Measurements from ENCODE around the gene LBP.

DNA sequence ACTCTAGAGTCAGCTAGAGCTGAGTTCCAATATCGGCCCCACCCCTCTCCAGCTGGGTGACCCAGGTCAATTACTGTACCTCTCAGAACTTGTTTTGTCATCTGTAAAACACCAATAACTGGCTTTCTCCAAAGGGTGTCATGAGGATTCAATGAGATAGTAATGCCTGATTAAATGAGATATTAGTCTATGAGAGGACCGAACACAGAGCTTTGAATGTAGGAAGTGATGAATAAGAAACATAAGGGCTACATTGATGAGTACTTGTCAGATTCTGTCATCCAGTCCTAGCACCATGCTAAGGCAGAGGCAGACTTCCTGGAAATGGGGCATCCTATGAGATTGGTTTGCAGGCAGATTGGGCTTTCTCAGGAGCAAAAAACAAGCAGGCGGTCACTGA, 22.1 kb upstream of the LBP start:
- TF ChIP-seq TAF1 (IDR thresholded peaks at IDR 0.05; ENCODE audit: borderline replicate concordance, insufficient read depth, low read length) (no peak), SIN3A (IDR thresholded peaks at IDR 0.05; ENCODE audit: borderline replicate concordance, insufficient read depth, low read length) (peak; percentile 48; the same call in 1 of the 2 replicates), POLR2AphosphoS5 (IDR thresholded peaks at IDR 0.05; ENCODE audit: low read depth, low read length) (no peak; the same call in 1 of the 2 replicates), FOXP2 (optimal IDR thresholded peaks at IDR 0.05; ENCODE audit: borderline replicate concordance, extremely low read depth, extremely low read length, insufficient read depth) (no peak)
- TF ChIP-seq, protein P1, sequence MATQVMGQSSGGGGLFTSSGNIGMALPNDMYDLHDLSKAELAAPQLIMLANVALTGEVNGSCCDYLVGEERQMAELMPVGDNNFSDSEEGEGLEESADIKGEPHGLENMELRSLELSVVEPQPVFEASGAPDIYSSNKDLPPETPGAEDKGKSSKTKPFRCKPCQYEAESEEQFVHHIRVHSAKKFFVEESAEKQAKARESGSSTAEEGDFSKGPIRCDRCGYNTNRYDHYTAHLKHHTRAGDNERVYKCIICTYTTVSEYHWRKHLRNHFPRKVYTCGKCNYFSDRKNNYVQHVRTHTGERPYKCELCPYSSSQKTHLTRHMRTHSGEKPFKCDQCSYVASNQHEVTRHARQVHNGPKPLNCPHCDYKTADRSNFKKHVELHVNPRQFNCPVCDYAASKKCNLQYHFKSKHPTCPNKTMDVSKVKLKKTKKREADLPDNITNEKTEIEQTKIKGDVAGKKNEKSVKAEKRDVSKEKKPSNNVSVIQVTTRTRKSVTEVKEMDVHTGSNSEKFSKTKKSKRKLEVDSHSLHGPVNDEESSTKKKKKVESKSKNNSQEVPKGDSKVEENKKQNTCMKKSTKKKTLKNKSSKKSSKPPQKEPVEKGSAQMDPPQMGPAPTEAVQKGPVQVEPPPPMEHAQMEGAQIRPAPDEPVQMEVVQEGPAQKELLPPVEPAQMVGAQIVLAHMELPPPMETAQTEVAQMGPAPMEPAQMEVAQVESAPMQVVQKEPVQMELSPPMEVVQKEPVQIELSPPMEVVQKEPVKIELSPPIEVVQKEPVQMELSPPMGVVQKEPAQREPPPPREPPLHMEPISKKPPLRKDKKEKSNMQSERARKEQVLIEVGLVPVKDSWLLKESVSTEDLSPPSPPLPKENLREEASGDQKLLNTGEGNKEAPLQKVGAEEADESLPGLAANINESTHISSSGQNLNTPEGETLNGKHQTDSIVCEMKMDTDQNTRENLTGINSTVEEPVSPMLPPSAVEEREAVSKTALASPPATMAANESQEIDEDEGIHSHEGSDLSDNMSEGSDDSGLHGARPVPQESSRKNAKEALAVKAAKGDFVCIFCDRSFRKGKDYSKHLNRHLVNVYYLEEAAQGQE (IDR thresholded peaks at IDR 0.05; ENCODE audit: insufficient read depth in 1 of 2, low read depth in 2 of 2, low read length in 2 of 2), result no peak

Measured in PFSK-1 (cell line).